Lower lobe of right lung (tissue), 2 donors: ENCODE results near the gene PCED1B. TPM values are rescaled to one million over a fixed set of nuclear protein-coding genes. Genes with fewer than 3 reads are reported as not detected.

ENCODE experiments used
- ATAC-seq, 2 donors: fragments of 200-7000 bp; cut with Tn5 transposase; one replicate each; pipeline ENCODE4 v1.9.1; 2020 to 2022; ENCODE audit warnings: mild to moderate bottlenecking in 2 of 2, moderate library complexity in 2 of 2
- DNase-seq: peaks from one replicate; pipeline ENCODE4 v3.0.0-alpha.2; 2020
- H3K27ac ChIP-seq: fragments of 200-600 bp; one replicate; pipeline ENCODE4 v1.8.0; 2022
- H3K27me3 ChIP-seq: fragments of 200-600 bp; one replicate; pipeline ENCODE4 v1.8.0; 2022; ENCODE audit warnings: low read depth
- H3K36me3 ChIP-seq: fragments of 200-600 bp; one replicate; pipeline ENCODE4 v1.8.0; 2022; ENCODE audit warnings: mild to moderate bottlenecking
- H3K4me1 ChIP-seq: fragments of 200-600 bp; one replicate; pipeline ENCODE4 v1.8.0; 2022
- H3K4me3 ChIP-seq: fragments of 200-600 bp; one replicate; pipeline ENCODE4 v1.8.0; 2022; ENCODE audit warnings: mild to moderate bottlenecking
- H3K9me3 ChIP-seq: fragments of 200-600 bp; one replicate; pipeline ENCODE4 v1.8.0; 2022
- CTCF ChIP-seq: fragments of 200-600 bp; IDR thresholded peaks from one replicate; pipeline ENCODE4 v1.8.0; 2022; ENCODE audit warnings: antibody characterized with exemption, mild to moderate bottlenecking
- intact Hi-C: fragments of 100-400 bp; cut with DNase I; formaldehyde crosslinking; loops from one replicate; pipeline ENCODE4 v1.11.0; 2022
- total RNA-seq: library from RNA; stranded (reverse); fragmentation: NEBNext Ultra II Directional; extraction: Animal tissue kit (Norgen Biotek cat#: 25700); gene quantifications from one replicate; pipeline ENCODE4 v1.2.1, GENCODE V29; 2021
- donor health status: DM: no; HTN: yes; CAD: no; lungs with severe emphysema.

PCED1B gene
- total RNA-seq, 1 donor from 2014 or later = 13.4 TPM

- DNase-seq = no peak
- intact Hi-C loops = no loop called here
- H3K27ac ChIP-seq = peak overlapping the region; percentile 14
Observed at GRCh38 chr12:47088021-47088944, 8.9 kb downstream of the PCED1B start.

GRCh38 chr12:47091009-47091408, 11.6 kb downstream of the PCED1B start:
- peaks cover 15% of the 10 kb centered on the region for H3K4me1 ChIP-seq
- DNase-seq (no peak), ATAC-seq (no peak)
- intact Hi-C loops = no loop called here
- no peaks in the 10 kb centered on the region for H3K27me3 ChIP-seq
- no peaks in the 10 kb centered on the region for H3K36me3 ChIP-seq
- TF ChIP-seq CTCF = no peak
- no peaks in the 10 kb centered on the region for H3K9me3 ChIP-seq
- no peak overlapping the region for H3K27ac ChIP-seq
- H3K4me3 ChIP-seq = no peak overlapping the region

More at GRCh38 chr12:47088021-47088944, 8.9 kb downstream of the PCED1B start:
- no peaks in the 10 kb centered on the region for H3K27me3 ChIP-seq
- TF ChIP-seq CTCF = no peak
- peak in 1 of 2 donors; percentile 45 for ATAC-seq
- no peaks in the 10 kb centered on the region for H3K36me3 ChIP-seq
- no peaks in the 10 kb centered on the region for H3K9me3 ChIP-seq
- H3K4me3 ChIP-seq = no peak overlapping the region
- peaks cover 35% of the 10 kb centered on the region for H3K4me1 ChIP-seq

- Histone ChIP-seq H3K36me3 (no peaks in the 10 kb centered on the region), H3K27ac (no peak overlapping the region), H3K27me3 (no peaks in the 10 kb centered on the region), H3K9me3 (no peaks in the 10 kb centered on the region), H3K4me3 (no peak overlapping the region), H3K4me1 (peaks cover 14% of the 10 kb centered on the region)
- intact Hi-C loops = no loop called here
- no peak for DNase-seq
- no peak for ATAC-seq
- no peak for TF ChIP-seq CTCF
Observed at GRCh38 chr12:47094804-47095203, 15.4 kb downstream of the PCED1B start.

GRCh38 chr12:47095446-47096236, 16.2 kb downstream of the PCED1B start:
- no peaks in the 10 kb centered on the region for H3K36me3 ChIP-seq
- ATAC-seq = peak in 1 of 2 donors; percentile 46
- H3K9me3 ChIP-seq = no peaks in the 10 kb centered on the region
- H3K27ac ChIP-seq = no peak overlapping the region
- DNase-seq = no peak
- H3K4me1 ChIP-seq = peaks cover 14% of the 10 kb centered on the region
- no peaks in the 10 kb centered on the region for H3K27me3 ChIP-seq
- H3K4me3 ChIP-seq = no peak overlapping the region
- no peak for TF ChIP-seq CTCF
- intact Hi-C loops = no loop called here

- Histone ChIP-seq H3K4me3 (no peak overlapping the region), H3K4me1 (peaks cover 14% of the 10 kb centered on the region), H3K27ac (no peak overlapping the region), H3K36me3 (no peaks in the 10 kb centered on the region), H3K9me3 (no peaks in the 10 kb centered on the region), H3K27me3 (no peaks in the 10 kb centered on the region)
- intact Hi-C loops = no loop called here
- ATAC-seq (no peak), DNase-seq (no peak)
- TF ChIP-seq CTCF = no peak
Observed at GRCh38 chr12:47097276-47097896, 18.0 kb downstream of the PCED1B start.
